ENCODE data around the gene HEY2.

The HEY2 gene

GRCh38 chr6:125753937-125754259 is 4.5 kb downstream of the HEY2 start:
- Histone ChIP-seq H3K9me3 (ENCODE audit: low read depth, low read length) (no peaks in the 10 kb centered on the region), H3K36me3 (ENCODE audit: insufficient read depth, low read length) (no peaks in the 10 kb centered on the region), H3K4me3 (no peak overlapping the region), H3K27ac (no peak overlapping the region), H3K9ac (ENCODE audit: insufficient read length) (no peak overlapping the region)
- DNase-seq (ENCODE audit: low read depth, low spot score), result no peak
- no peak for TF ChIP-seq EZH2 (IDR thresholded peaks at IDR 0.05)
- no peak for TF ChIP-seq POLR2AphosphoS5 (IDR thresholded peaks at IDR 0.05; ENCODE audit: borderline replicate concordance, low read depth, low read length)
- no peak for TF ChIP-seq FOXP2 (optimal IDR thresholded peaks at IDR 0.05; ENCODE audit: control extremely low read depth, extremely low read length, insufficient read depth)

GRCh38 chr6:125754566-125754965 is 5.1 kb downstream of the HEY2 start:
- DNase-seq (ENCODE audit: low read depth, low spot score), result no peak
- Histone ChIP-seq H3K9ac (ENCODE audit: insufficient read length) (no peak overlapping the region), H3K4me3 (no peak overlapping the region), H3K9me3 (ENCODE audit: low read depth, low read length) (no peaks in the 10 kb centered on the region), H3K36me3 (ENCODE audit: insufficient read depth, low read length) (no peaks in the 10 kb centered on the region), H3K27ac (no peak overlapping the region)
- TF ChIP-seq POLR2AphosphoS5 (IDR thresholded peaks at IDR 0.05; ENCODE audit: borderline replicate concordance, low read depth, low read length), result no peak
- TF ChIP-seq FOXP2 (optimal IDR thresholded peaks at IDR 0.05; ENCODE audit: control extremely low read depth, extremely low read length, insufficient read depth), result no peak
- TF ChIP-seq EZH2 (IDR thresholded peaks at IDR 0.05), result no peak

- DNase-seq (ENCODE audit: low read depth, low spot score), result no peak
- Histone ChIP-seq H3K4me3 (no peak overlapping the region), H3K27ac (no peak overlapping the region), H3K9ac (ENCODE audit: insufficient read length) (no peak overlapping the region), H3K36me3 (ENCODE audit: insufficient read depth, low read length) (no peaks in the 10 kb centered on the region), H3K9me3 (ENCODE audit: low read depth, low read length) (no peaks in the 10 kb centered on the region)
- no peak for TF ChIP-seq FOXP2 (optimal IDR thresholded peaks at IDR 0.05; ENCODE audit: control extremely low read depth, extremely low read length, insufficient read depth)
- no peak for TF ChIP-seq POLR2AphosphoS5 (IDR thresholded peaks at IDR 0.05; ENCODE audit: borderline replicate concordance, low read depth, low read length)
- no peak for TF ChIP-seq EZH2 (IDR thresholded peaks at IDR 0.05)
Observed at GRCh38 chr6:125759184-125759902, 9.9 kb downstream of the HEY2 start.

- no peak overlapping the region for H3K4me3 ChIP-seq
- H3K27ac ChIP-seq, result no peak overlapping the region
- no peak for DNase-seq (ENCODE audit: low read depth, low spot score)
- H3K9me3 ChIP-seq (ENCODE audit: low read depth, low read length), result no peaks in the 10 kb centered on the region
- TF ChIP-seq FOXP2 (optimal IDR thresholded peaks at IDR 0.05; ENCODE audit: control extremely low read depth, extremely low read length, insufficient read depth) (no peak), EZH2 (IDR thresholded peaks at IDR 0.05) (no peak), POLR2AphosphoS5 (IDR thresholded peaks at IDR 0.05; ENCODE audit: borderline replicate concordance, low read depth, low read length) (no peak)
- no peaks in the 10 kb centered on the region for H3K36me3 ChIP-seq (ENCODE audit: insufficient read depth, low read length)
- H3K9ac ChIP-seq (ENCODE audit: insufficient read length), result no peak overlapping the region
Observed at GRCh38 chr6:125759959-125760457, 10.6 kb downstream of the HEY2 start.

- Histone ChIP-seq H3K4me3 (no peak overlapping the region), H3K9ac (ENCODE audit: insufficient read length) (no peak overlapping the region), H3K36me3 (ENCODE audit: insufficient read depth, low read length) (no peaks in the 10 kb centered on the region), H3K27ac (no peak overlapping the region), H3K9me3 (ENCODE audit: low read depth, low read length) (no peaks in the 10 kb centered on the region)
- no peak for DNase-seq (ENCODE audit: low read depth, low spot score)
- TF ChIP-seq FOXP2 (optimal IDR thresholded peaks at IDR 0.05; ENCODE audit: control extremely low read depth, extremely low read length, insufficient read depth), result no peak
- no peak for TF ChIP-seq EZH2 (IDR thresholded peaks at IDR 0.05)
- no peak for TF ChIP-seq POLR2AphosphoS5 (IDR thresholded peaks at IDR 0.05; ENCODE audit: borderline replicate concordance, low read depth, low read length)
Observed at GRCh38 chr6:125764121-125764671, 14.8 kb downstream of the HEY2 start.

- Histone ChIP-seq H3K36me3 (ENCODE audit: insufficient read depth, low read length) (no peaks in the 10 kb centered on the region), H3K9me3 (ENCODE audit: low read depth, low read length) (no peaks in the 10 kb centered on the region), H3K9ac (ENCODE audit: insufficient read length) (no peak overlapping the region), H3K27ac (no peak overlapping the region), H3K4me3 (no peak overlapping the region)
- DNase-seq (ENCODE audit: low read depth, low spot score), result no peak
- no peak for TF ChIP-seq POLR2AphosphoS5 (IDR thresholded peaks at IDR 0.05; ENCODE audit: borderline replicate concordance, low read depth, low read length)
- TF ChIP-seq FOXP2 (optimal IDR thresholded peaks at IDR 0.05; ENCODE audit: control extremely low read depth, extremely low read length, insufficient read depth), result no peak
Observed at GRCh38 chr6:125765944-125766343, 16.5 kb downstream of the HEY2 start.

GRCh38 chr6:125766641-125767040 is 17.2 kb downstream of the HEY2 start:
- Histone ChIP-seq H3K9ac (ENCODE audit: insufficient read length) (no peak overlapping the region), H3K9me3 (ENCODE audit: low read depth, low read length) (no peaks in the 10 kb centered on the region), H3K27ac (no peak overlapping the region), H3K36me3 (ENCODE audit: insufficient read depth, low read length) (no peaks in the 10 kb centered on the region), H3K4me3 (no peak overlapping the region)
- TF ChIP-seq EZH2 (IDR thresholded peaks at IDR 0.05) (no peak), FOXP2 (optimal IDR thresholded peaks at IDR 0.05; ENCODE audit: control extremely low read depth, extremely low read length, insufficient read depth) (no peak), POLR2AphosphoS5 (IDR thresholded peaks at IDR 0.05; ENCODE audit: borderline replicate concordance, low read depth, low read length) (no peak)
- DNase-seq (ENCODE audit: low read depth, low spot score), result no peak

GRCh38 chr6:125769147-125769783 is 19.8 kb downstream of the HEY2 start:
- DNase-seq (ENCODE audit: low read depth, low spot score), result no peak
- H3K9me3 ChIP-seq (ENCODE audit: low read depth, low read length), result no peaks in the 10 kb centered on the region
- no peaks in the 10 kb centered on the region for H3K36me3 ChIP-seq (ENCODE audit: insufficient read depth, low read length)
- H3K9ac ChIP-seq (ENCODE audit: insufficient read length), result no peak overlapping the region
- no peak overlapping the region for H3K4me3 ChIP-seq
- TF ChIP-seq POLR2AphosphoS5 (IDR thresholded peaks at IDR 0.05; ENCODE audit: borderline replicate concordance, low read depth, low read length) (no peak), EZH2 (IDR thresholded peaks at IDR 0.05) (no peak), FOXP2 (optimal IDR thresholded peaks at IDR 0.05; ENCODE audit: control extremely low read depth, extremely low read length, insufficient read depth) (no peak)
- no peak overlapping the region for H3K27ac ChIP-seq
